ENCODE data around the gene FKBP4.

- no peak for TF ChIP-seq CTCF (IDR thresholded peaks at IDR 0.05; ENCODE audit: control extremely low read depth in 1 of 3, insufficient read depth in 1 of 3, low read depth in 1 of 3, low read length in 3 of 3)
- TF ChIP-seq CREB1 (IDR thresholded peaks at IDR 0.05): no peak
These were observed 30.4 kb upstream of the FKBP4 start for GRCh38 chr12:2764398-2764797.
